Neuronal stem cell (in vitro differentiated cells): ENCODE data around the gene B4GALT6.

ENCODE experiments used
- DNase-seq: peaks from one replicate; pipeline ENCODE4 v3.0.0-alpha.2; 2013; ENCODE audit warnings: low spot score
- H2AFZ ChIP-seq: one replicate; pipeline ENCODE4 v1.6.1; 2013; ENCODE audit warnings: mild to moderate bottlenecking, low read length, inconsistent platforms
- H2AK5ac ChIP-seq: 2 replicates; pipeline ENCODE4 v1.6.1; 2013; ENCODE audit warnings: low read depth, mild to moderate bottlenecking, inconsistent platforms, low read length, moderate library complexity, mixed read lengths
- H2BK120ac ChIP-seq: 2 replicates; pipeline ENCODE4 v1.6.1; 2013; ENCODE audit warnings: low read depth, mild to moderate bottlenecking, inconsistent platforms, low read length, moderate library complexity, mixed read lengths
- H2BK12ac ChIP-seq: one replicate; pipeline ENCODE4 v1.6.1; 2013; ENCODE audit warnings: low read length, inconsistent platforms
- H2BK15ac ChIP-seq: 2 replicates; pipeline ENCODE4 v1.6.1; 2013; ENCODE audit warnings: mild to moderate bottlenecking, low read length, inconsistent platforms, mixed read lengths
- H2BK5ac ChIP-seq: one replicate; pipeline ENCODE4 v1.6.1; 2013; ENCODE audit warnings: inconsistent platforms, mild to moderate bottlenecking, low read length, moderate library complexity
- H3K14ac ChIP-seq: one replicate; pipeline ENCODE4 v1.6.1; 2013; ENCODE audit warnings: low read length, inconsistent platforms
- H3K18ac ChIP-seq: 2 replicates; pipeline ENCODE4 v1.6.1; 2013; ENCODE audit warnings: low read length, inconsistent platforms
- H3K23ac ChIP-seq: 2 replicates; pipeline ENCODE4 v1.6.1; 2013; ENCODE audit warnings: low read depth, mild to moderate bottlenecking, mixed read lengths, low read length, inconsistent platforms; ENCODE audit not compliant: poor library complexity
- H3K27ac ChIP-seq: replicated peaks from 3 replicates; pipeline ENCODE4 v1.5.1; 2013; ENCODE audit warnings: low read length, inconsistent platforms
- H3K27me3 ChIP-seq, 3 experiments: 2 replicates each; pipeline ENCODE4 v1.6.1; 2013; ENCODE audit warnings: low read length in 3 of 3, mild to moderate bottlenecking in 2 of 3, inconsistent platforms in 1 of 3, low read depth in 1 of 3, mixed read lengths in 1 of 3, moderate library complexity in 1 of 3; ENCODE audit not compliant: control insufficient read depth in 3 of 3, insufficient read depth in 3 of 3
- H3K36me3 ChIP-seq, 2 donors: replicated peaks in 1 of 2; 2 replicates each; pipeline ENCODE4 v1.6.1; 2013; ENCODE audit warnings: low read length in 2 of 2; ENCODE audit not compliant: control insufficient read depth in 2 of 2, insufficient read depth in 2 of 2
- H3K4ac ChIP-seq: 2 replicates; pipeline ENCODE4 v1.6.1; 2013; ENCODE audit warnings: inconsistent platforms, mild to moderate bottlenecking, low read length, moderate library complexity
- H3K4me1 ChIP-seq, 2 donors: 1 replicate in 1 of 2; 2 replicates in 1 of 2; pipeline ENCODE4 v1.6.1; 2013; ENCODE audit warnings: low read length in 2 of 2, low read depth in 1 of 2; ENCODE audit not compliant: control insufficient read depth in 2 of 2, insufficient read depth in 1 of 2
- H3K4me2 ChIP-seq: one replicate; pipeline ENCODE4 v1.6.1; 2013; ENCODE audit warnings: mild to moderate bottlenecking, low read length, inconsistent platforms; ENCODE audit not compliant: insufficient read depth, poor library complexity, severe bottlenecking
- H3K4me3 ChIP-seq, 2 donors: 2 replicates each; pipeline ENCODE4 v1.5.1; 2013; ENCODE audit warnings: low read length in 2 of 2, mild to moderate bottlenecking in 2 of 2, inconsistent platforms in 1 of 2, moderate library complexity in 1 of 2
- H3K79me1 ChIP-seq: one replicate; pipeline ENCODE4 v1.6.1; 2013; ENCODE audit warnings: low read depth, mild to moderate bottlenecking, inconsistent platforms, low read length, moderate library complexity
- H3K9ac ChIP-seq: one replicate; pipeline ENCODE4 v1.6.1; 2013; ENCODE audit warnings: mild to moderate bottlenecking, low read depth, low read length, inconsistent platforms; ENCODE audit not compliant: poor library complexity
- H3K9me3 ChIP-seq, 2 donors: replicated peaks in 1 of 2; 2 replicates each; pipeline versions ENCODE3 to v1.6.1; 2013; ENCODE audit warnings: low read length in 2 of 2, mild to moderate bottlenecking in 2 of 2, inconsistent platforms in 1 of 2, low read depth in 1 of 2, mixed read lengths in 1 of 2, moderate library complexity in 1 of 2; ENCODE audit not compliant: control insufficient read depth in 2 of 2, insufficient read depth in 1 of 2
- H4K8ac ChIP-seq: one replicate; pipeline ENCODE4 v1.6.1; 2013; ENCODE audit warnings: low read depth, mild to moderate bottlenecking, inconsistent platforms, low read length, moderate library complexity
- H4K91ac ChIP-seq: one replicate; pipeline ENCODE4 v1.6.1; 2013; ENCODE audit warnings: low read length, low read depth, mild to moderate bottlenecking, inconsistent platforms; ENCODE audit not compliant: poor library complexity
- WGBS, 2 donors: extraction: QIAGEN DNeasy Blood & Tissue Kit; methylation state at CpG; one replicate each; pipeline ENCODE4 v1.1.7; 2013; ENCODE audit warnings: missing lambda C conversion rate in 2 of 2, mixed read lengths in 1 of 2; ENCODE audit not compliant: insufficient read length in 2 of 2, insufficient replicate concordance in 1 of 2; ENCODE audit errors: extremely low coverage in 2 of 2; 5-methylcytosine and 5-hydroxymethylcytosine counted together

The B4GALT6 gene

DNA sequence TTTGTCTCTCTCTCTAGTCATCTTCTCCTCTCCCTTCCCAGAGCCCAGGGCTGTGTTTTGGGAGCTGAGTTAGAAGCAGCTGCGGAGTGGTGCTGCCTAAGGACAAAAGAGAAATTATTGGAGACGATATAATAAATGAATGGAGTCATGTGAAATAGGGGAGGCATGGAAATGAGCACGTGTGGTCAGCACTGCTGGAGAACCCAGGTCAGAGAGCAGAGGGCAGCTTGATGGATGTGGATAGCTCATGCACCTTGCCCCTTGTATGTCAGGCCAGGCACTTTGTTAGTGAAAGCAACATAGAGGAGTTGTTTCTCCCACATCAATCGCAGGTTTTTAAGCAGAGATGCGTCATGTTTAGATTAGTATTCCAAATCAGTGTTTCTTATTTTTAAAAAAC is 77.0 kb downstream of the B4GALT6 start:
- no peak overlapping the region for H3K14ac ChIP-seq
- H3K27me3 ChIP-seq = no peaks in the 10 kb centered on the region
- H2AK5ac ChIP-seq = no peak overlapping the region
- H4K91ac ChIP-seq = no peak overlapping the region
- H3K79me1 ChIP-seq = no peaks in the 10 kb centered on the region
- no peak overlapping the region for H3K18ac ChIP-seq
- no peaks in the 10 kb centered on the region for H3K4me1 ChIP-seq
- H3K9ac ChIP-seq = no peak overlapping the region
- no peak overlapping the region for H2BK5ac ChIP-seq
- H3K4me3 ChIP-seq = no peak overlapping the region
- no peaks in the 10 kb centered on the region for H3K36me3 ChIP-seq
- no peak for DNase-seq
- H3K23ac ChIP-seq = no peak overlapping the region
- H2AFZ ChIP-seq = no peak overlapping the region
- no CpG with 5 or more reads among the region's 5 CpGs for WGBS, 2 donors
- no peak overlapping the region for H3K4me2 ChIP-seq
- no peak overlapping the region for H2BK12ac ChIP-seq
- H2BK120ac ChIP-seq = no peak overlapping the region
- no peak overlapping the region for H2BK15ac ChIP-seq
- H4K8ac ChIP-seq = no peak overlapping the region
- H3K9me3 ChIP-seq = no peaks in the 10 kb centered on the region
- no peak overlapping the region for H3K27ac ChIP-seq
- H3K4ac ChIP-seq = no peak overlapping the region

DNA sequence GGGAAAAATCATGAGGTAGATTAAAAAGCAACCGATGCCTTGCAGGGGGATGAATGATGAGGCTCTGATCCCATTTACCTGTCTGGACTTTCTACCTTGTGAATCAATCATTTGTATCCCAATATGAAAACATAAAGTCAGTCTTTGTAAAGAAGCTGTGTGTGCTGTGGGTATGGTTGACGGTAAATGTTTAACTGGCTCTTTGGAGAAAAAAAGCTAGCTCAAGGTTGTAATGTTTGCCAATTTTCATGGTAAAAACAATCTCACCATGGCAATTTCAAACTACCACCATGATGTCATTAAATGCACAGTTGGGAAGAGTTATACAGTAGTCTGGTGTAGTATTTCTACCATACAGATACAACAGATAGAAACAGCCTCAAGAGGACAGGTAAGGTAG is 78.1 kb downstream of the B4GALT6 start:
- Histone ChIP-seq H3K9ac (no peak overlapping the region), H2AFZ (no peak overlapping the region), H3K27ac (no peak overlapping the region), H3K4me1 (no peaks in the 10 kb centered on the region), H2AK5ac (no peak overlapping the region), H3K4me3 (no peak overlapping the region), H3K4ac (no peak overlapping the region), H3K27me3 (no peaks in the 10 kb centered on the region), H2BK120ac (no peak overlapping the region), H3K4me2 (no peak overlapping the region), H4K91ac (no peak overlapping the region), H3K14ac (no peak overlapping the region), H2BK5ac (no peak overlapping the region), H3K9me3 (no peaks in the 10 kb centered on the region), H2BK15ac (no peak overlapping the region), H3K23ac (no peak overlapping the region), H3K18ac (no peak overlapping the region), H4K8ac (no peak overlapping the region), H3K79me1 (no peaks in the 10 kb centered on the region), H3K36me3 (no peaks in the 10 kb centered on the region), H2BK12ac (no peak overlapping the region)
- no peak for DNase-seq
- no CpG with 5 or more reads among the region's 2 CpGs for WGBS, 2 donors

DNA sequence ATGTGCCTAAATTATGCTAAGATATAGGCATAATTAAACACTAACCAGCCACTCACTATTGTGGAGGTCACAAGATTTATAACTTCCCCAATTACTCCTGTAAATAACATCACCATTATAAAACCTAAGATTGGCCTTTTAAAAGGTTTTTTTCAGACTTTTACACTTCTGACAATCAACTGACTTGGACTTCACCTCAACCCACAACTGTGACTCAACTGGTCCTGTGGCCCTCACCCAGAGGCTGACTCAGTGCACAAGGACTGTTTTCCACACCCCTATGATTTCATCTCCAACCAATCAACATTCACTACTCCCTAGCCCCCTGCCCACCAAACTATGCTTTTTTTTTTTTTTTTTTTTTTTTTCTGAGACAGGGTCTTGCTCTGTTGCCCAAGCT is 81.1 kb downstream of the B4GALT6 start:
- Histone ChIP-seq H3K4me1 (no peaks in the 10 kb centered on the region), H2BK120ac (no peak overlapping the region), H3K23ac (no peak overlapping the region), H3K4me3 (no peak overlapping the region), H3K9me3 (no peaks in the 10 kb centered on the region), H4K91ac (no peak overlapping the region), H2BK5ac (no peak overlapping the region), H3K27ac (no peak overlapping the region), H3K18ac (no peak overlapping the region), H3K36me3 (no peaks in the 10 kb centered on the region), H3K79me1 (no peaks in the 10 kb centered on the region), H3K9ac (no peak overlapping the region), H2BK12ac (no peak overlapping the region), H3K4ac (no peak overlapping the region), H2BK15ac (no peak overlapping the region), H3K14ac (no peak overlapping the region), H4K8ac (no peak overlapping the region), H2AFZ (no peak overlapping the region), H3K4me2 (no peak overlapping the region), H2AK5ac (no peak overlapping the region), H3K27me3 (no peaks in the 10 kb centered on the region)
- no peak for DNase-seq

DNA sequence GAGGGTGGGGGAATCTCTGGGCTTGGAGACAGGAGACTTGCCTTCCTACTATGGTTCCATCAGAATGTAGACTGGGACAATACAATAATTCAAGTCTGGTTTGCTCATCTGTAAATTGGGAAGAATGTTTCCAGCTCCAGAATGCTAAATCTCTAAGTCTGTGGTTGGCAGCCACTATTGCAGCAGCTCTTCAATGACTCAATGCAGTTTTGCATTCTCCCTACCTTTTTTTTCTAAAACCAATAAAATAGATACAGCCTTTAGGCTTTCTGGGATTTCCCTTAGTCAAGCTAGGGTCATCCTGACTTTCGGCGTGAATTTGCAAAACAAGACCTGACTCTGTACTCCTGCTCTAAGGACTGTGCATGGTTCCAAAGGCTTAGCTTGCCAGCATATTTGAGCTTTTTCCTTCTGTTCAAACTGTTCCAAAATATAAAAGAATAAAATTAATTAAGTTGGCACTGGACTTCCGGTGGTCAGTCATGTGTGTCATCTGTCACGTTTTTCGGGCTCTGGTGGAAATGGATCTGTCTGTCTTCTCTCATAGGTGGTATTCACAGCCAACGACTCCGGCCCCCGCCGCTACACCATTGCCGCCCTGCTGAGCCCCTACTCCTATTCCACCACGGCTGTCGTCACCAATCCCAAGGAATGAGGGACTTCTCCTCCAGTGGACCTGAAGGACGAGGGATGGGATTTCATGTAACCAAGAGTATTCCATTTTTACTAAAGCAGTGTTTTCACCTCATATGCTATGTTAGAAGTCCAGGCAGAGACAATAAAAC is 86.2 kb downstream of the B4GALT6 start:
- Histone ChIP-seq H3K14ac (no peak overlapping the region), H3K4me2 (no peak overlapping the region), H3K27me3 (no peaks in the 10 kb centered on the region), H3K27ac (no peak overlapping the region), H4K91ac (no peak overlapping the region), H4K8ac (no peak overlapping the region), H2BK15ac (no peak overlapping the region), H3K79me1 (no peaks in the 10 kb centered on the region), H3K23ac (no peak overlapping the region), H2BK120ac (no peak overlapping the region), H2AK5ac (no peak overlapping the region), H3K9me3 (peaks cover 0 to 3% of the 10 kb centered on the region in 2 donors), H3K4me1 (no peaks in the 10 kb centered on the region), H3K36me3 (no peaks in the 10 kb centered on the region), H3K4ac (no peak overlapping the region), H3K4me3 (no peak overlapping the region), H2BK12ac (no peak overlapping the region), H2BK5ac (no peak overlapping the region), H3K9ac (no peak overlapping the region), H2AFZ (no peak overlapping the region), H3K18ac (no peak overlapping the region)
- WGBS, 2 donors = no CpG with 5 or more reads among the region's 13 CpGs
- DNase-seq = no peak
